A549 (cell line): Measurements from ENCODE around the gene LAMB3. TPM values are rescaled to one million over a fixed set of nuclear protein-coding genes. Genes with fewer than 3 reads are reported as not detected.

Experiments
- ATAC-seq, 2 experiments: fragments of 200-7000 bp in 1 of 2; fragments of >200 bp in 1 of 2; cut with Nextera tagmentation in 1 of 2; cut with Tn5 transposase in 1 of 2; 3 replicates each; pipeline versions ENCODE4 v1.8.0 to v1.9.1; 2018 to 2020; ENCODE audit warnings: mild to moderate bottlenecking in 1 of 2, moderate library complexity in 1 of 2
- CTCF ChIA-PET: fragments of 300-600 bp; sonication (Branson Sonifier 250); formaldehyde crosslinking; extraction: SDS; loops from one replicate; lab custom pipeline; 2021; ENCODE audit warnings: antibody characterized with exemption, inconsistent platforms; lab: Yijun Ruan, JAX
- POLR2A ChIA-PET: fragments of 350-600 bp; formaldehyde crosslinking; extraction: SDS; loops from one replicate; lab custom pipeline; 2021; ENCODE audit warnings: antibody characterized with exemption, inconsistent platforms; lab: Yijun Ruan, JAX
- DNase-seq, 2 experiments: peaks; one replicate each; pipeline versions ENCODE4 v3.0.0 to v3.0.0-alpha.2; 2011 to 2016; ENCODE audit warnings: low read depth in 1 of 2, low spot score in 1 of 2
- FAIRE-seq: peaks from 2 replicates; lab custom pipeline; 2011; peaks lifted over from hg19 to GRCh38; lab: Jason Lieb, UNC
- H3K27ac ChIP-seq, 2 experiments: fragments of >200 bp; sonication (Bioruptor Twin); formaldehyde crosslinking; 3 replicates each; pipeline ENCODE4 v1.5.1; 2016 to 2017
- H3K4me1 ChIP-seq: fragments of >200 bp; sonication (Bioruptor Twin); formaldehyde crosslinking; 3 replicates; pipeline ENCODE4 v1.6.1; 2016
- H3K4me2 ChIP-seq: fragments of >200 bp; sonication (Bioruptor Twin); formaldehyde crosslinking; 3 replicates; pipeline ENCODE4 v1.6.1; 2016
- H3K4me3 ChIP-seq: fragments of >200 bp; sonication (Bioruptor Twin); formaldehyde crosslinking; 3 replicates; pipeline ENCODE4 v1.5.1; 2016
- H3K9me3 ChIP-seq: fragments of >200 bp; sonication (Bioruptor Twin); formaldehyde crosslinking; 3 replicates; pipeline ENCODE4 v1.6.1; 2016
- CBX2 ChIP-seq: fragments of 200-600 bp; sonication (generic); IDR thresholded peaks from 2 replicates; pipeline ENCODE4 v1.6.1; 2016; ENCODE audit warnings: low read depth, mild to moderate bottlenecking, borderline replicate concordance
- EHMT2 ChIP-seq: fragments of 200-600 bp; sonication (generic); IDR thresholded peaks from 2 replicates; pipeline ENCODE4 v1.6.1; 2016; ENCODE audit warnings: antibody characterized with exemption, low read depth, mild to moderate bottlenecking, moderate library complexity
- FOSB ChIP-seq: fragments of 250-450 bp; sonication (Bioruptor Pico); IDR thresholded peaks from 2 replicates; pipeline ENCODE4 v1.5.0; 2020; ENCODE audit warnings: mild to moderate bottlenecking, moderate library complexity
- GATA3 ChIP-seq: IDR thresholded peaks from 2 replicates; pipeline ENCODE4 v1.6.1; 2012; ENCODE audit warnings: borderline replicate concordance
- HEYL ChIP-seq: fragments of 250-450 bp; sonication (Bioruptor Pico); IDR thresholded peaks from 2 replicates; pipeline ENCODE4 v1.8.0; 2021; ENCODE audit warnings: mild to moderate bottlenecking, moderate library complexity
- HOXA7 ChIP-seq: fragments of 250-450 bp; sonication (Bioruptor Pico); IDR thresholded peaks from 2 replicates; pipeline ENCODE4 v1.5.0; 2020; ENCODE audit warnings: mild to moderate bottlenecking, moderate library complexity
- JUN ChIP-seq, 2 experiments: fragments of >200 bp; sonication (Bioruptor Twin); formaldehyde crosslinking; IDR thresholded peaks; 2 replicates in 1 of 2; 3 replicates in 1 of 2; pipeline ENCODE4 v1.6.1; 2016 to 2017
- MAZ ChIP-seq: fragments of 150-350 bp; IDR thresholded peaks from 2 replicates; pipeline ENCODE4 v1.6.1; 2014; ENCODE audit warnings: antibody characterized with exemption, low read depth, low read length, borderline replicate concordance
- MYC ChIP-seq: IDR thresholded peaks from 2 replicates; pipeline ENCODE4 v1.6.1; 2012; ENCODE audit warnings: mild to moderate bottlenecking, inconsistent platforms, low read length, improper control_type of control experiment, borderline replicate concordance
- POLR2A ChIP-seq: IDR thresholded peaks from 2 replicates; pipeline ENCODE4 v1.6.1; 2012; ENCODE audit warnings: mild to moderate bottlenecking, low read length
- RAD21 ChIP-seq, 2 experiments: fragments of >200 bp in 1 of 2; sonication (Bioruptor Twin) in 1 of 2; formaldehyde crosslinking in 1 of 2; IDR thresholded peaks in 1 of 2; conservative IDR thresholded peaks in 1 of 2; 2 replicates in 1 of 2; 3 replicates in 1 of 2; pipeline ENCODE4 v1.6.1; 2012 to 2018; ENCODE audit warnings: inconsistent platforms in 1 of 2
- SREBF2 ChIP-seq: fragments of 450-650 bp; IDR thresholded peaks from 2 replicates; pipeline ENCODE4 v1.6.1; 2014; ENCODE audit warnings: mild to moderate bottlenecking, moderate library complexity
- TFCP2L1 ChIP-seq: fragments of 250-450 bp; sonication (Bioruptor Pico); IDR thresholded peaks from 2 replicates; pipeline ENCODE4 v1.5.0; 2021; ENCODE audit warnings: mild to moderate bottlenecking
- ZFP36 ChIP-seq: fragments of 450-650 bp; IDR thresholded peaks from 2 replicates; pipeline ENCODE4 v1.6.1; 2014; ENCODE audit warnings: borderline replicate concordance; ENCODE audit not compliant: partially characterized antibody
- WGBS: methylation state at CpG from one replicate; pipeline ENCODE4 v1.1.6; 2017; ENCODE audit errors: missing lambda C conversion rate; 5-methylcytosine and 5-hydroxymethylcytosine counted together
- polyA plus RNA-seq, 4 experiments: library from polyadenylated mRNA; depleted of rRNA in 3 of 4; stranded (reverse); fragments of >200 nt; fragmentation: RNase III in 1 of 4; extraction: RNeasy Plus Mini Kit Qiagen cat#74134 plus additional on column Dnase treatment in 1 of 4; gene quantifications; 2 replicates in 3 of 4; 3 replicates in 1 of 4; pipeline ENCODE4 v1.2.3, GENCODE V29; 2011 to 2017
- TF ChIP-seq, protein P1 (sequence below): IDR thresholded peaks from 2 replicates; pipeline ENCODE4 v1.6.1; 2012
- TF ChIP-seq, protein P2 (sequence below): fragments of >200 bp; sonication (Bioruptor Twin); formaldehyde crosslinking; IDR thresholded peaks from 3 replicates; pipeline ENCODE4 v1.6.1; 2016
- TF ChIP-seq, protein P3 (sequence below): fragments of 200-600 bp; sonication (generic); IDR thresholded peaks from 2 replicates; pipeline ENCODE4 v1.6.1; 2016; ENCODE audit warnings: antibody characterized with exemption, mild to moderate bottlenecking, moderate library complexity
- TF ChIP-seq, protein P4 (sequence below): IDR thresholded peaks from 2 replicates; pipeline ENCODE4 v1.6.1; 2012

The LAMB3 gene
- polyA plus RNA-seq, 2 of the 4 experiments (the other 2 are of a cell fraction), result 7.3 to 9.1 TPM

DNA sequence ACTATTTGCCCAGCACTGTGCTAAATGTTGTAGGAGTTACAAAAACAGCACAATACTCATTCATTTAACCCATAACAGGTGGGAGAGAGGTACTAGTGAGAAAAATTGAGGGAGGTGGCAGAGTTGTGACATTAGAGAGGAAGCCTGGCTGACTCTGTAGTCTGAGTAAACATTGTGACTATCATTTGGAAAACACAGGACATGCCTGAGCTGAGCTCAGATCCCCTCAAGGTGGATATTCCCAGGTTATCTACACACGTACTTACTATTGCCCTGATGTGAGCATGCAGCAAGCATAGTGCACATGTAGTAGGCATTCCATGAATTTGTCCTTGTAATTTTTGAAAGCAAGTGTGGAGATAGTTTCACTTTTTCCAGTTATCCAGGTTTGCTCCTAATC, 57.8 kb downstream of the LAMB3 start:
- Histone ChIP-seq H3K4me2 (no peak overlapping the region), H3K4me1 (no peaks in the 10 kb centered on the region), H3K9me3 (no peaks in the 10 kb centered on the region), H3K27ac (no peak overlapping the region), H3K4me3 (no peak overlapping the region)
- WGBS, result 23% methylated on average over 1 of the region's 1 CpG
- ChIA-PET CTCF (interaction anchor here (0.9 to 8.6 kb wide), 5 partner anchors 16 to 98 kb away, joined by 3 to 67 read pairs (median 6); no protein-coding TSS in a partner anchor), POLR2A (no interaction called here)
- ATAC-seq (no peak), DNase-seq (no peak), FAIRE-seq (no peak)
- TF ChIP-seq FOSB (CRISPR knock-in tag) (no peak), CBX2 (no peak), HOXA7 (CRISPR knock-in tag) (no peak), TFCP2L1 (CRISPR knock-in tag) (no peak)
- TF ChIP-seq, protein P1, sequence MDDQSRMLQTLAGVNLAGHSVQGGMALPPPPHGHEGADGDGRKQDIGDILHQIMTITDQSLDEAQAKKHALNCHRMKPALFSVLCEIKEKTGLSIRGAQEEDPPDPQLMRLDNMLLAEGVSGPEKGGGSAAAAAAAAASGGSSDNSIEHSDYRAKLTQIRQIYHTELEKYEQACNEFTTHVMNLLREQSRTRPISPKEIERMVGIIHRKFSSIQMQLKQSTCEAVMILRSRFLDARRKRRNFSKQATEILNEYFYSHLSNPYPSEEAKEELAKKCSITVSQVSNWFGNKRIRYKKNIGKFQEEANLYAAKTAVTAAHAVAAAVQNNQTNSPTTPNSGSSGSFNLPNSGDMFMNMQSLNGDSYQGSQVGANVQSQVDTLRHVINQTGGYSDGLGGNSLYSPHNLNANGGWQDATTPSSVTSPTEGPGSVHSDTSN, result no peak
- TF ChIP-seq, protein P2, sequence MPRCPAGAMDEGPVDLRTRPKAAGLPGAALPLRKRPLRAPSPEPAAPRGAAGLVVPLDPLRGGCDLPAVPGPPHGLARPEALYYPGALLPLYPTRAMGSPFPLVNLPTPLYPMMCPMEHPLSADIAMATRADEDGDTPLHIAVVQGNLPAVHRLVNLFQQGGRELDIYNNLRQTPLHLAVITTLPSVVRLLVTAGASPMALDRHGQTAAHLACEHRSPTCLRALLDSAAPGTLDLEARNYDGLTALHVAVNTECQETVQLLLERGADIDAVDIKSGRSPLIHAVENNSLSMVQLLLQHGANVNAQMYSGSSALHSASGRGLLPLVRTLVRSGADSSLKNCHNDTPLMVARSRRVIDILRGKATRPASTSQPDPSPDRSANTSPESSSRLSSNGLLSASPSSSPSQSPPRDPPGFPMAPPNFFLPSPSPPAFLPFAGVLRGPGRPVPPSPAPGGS, result no peak

DNA sequence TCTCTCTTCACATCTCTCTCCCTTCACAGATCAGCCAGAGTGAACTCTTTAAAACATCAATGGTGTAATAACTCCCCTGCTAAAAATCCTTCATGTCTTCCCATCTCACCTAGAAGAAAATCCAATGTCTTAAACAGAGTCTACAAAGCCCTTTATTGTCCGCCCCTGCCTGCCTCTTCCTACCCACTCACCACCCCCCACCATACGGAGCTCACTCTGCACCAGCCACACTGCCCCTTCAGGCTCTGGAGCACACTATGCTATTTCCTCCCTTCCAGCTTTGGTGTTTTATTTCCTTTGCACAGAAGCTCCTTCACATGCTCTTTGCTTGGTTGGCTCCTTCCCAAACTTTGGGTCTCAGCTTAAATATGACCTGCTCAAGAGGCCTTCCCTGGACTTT, 58.5 kb downstream of the LAMB3 start:
- no peaks in the 10 kb centered on the region for H3K9me3 ChIP-seq
- no peak overlapping the region for H3K4me3 ChIP-seq
- no peak for ATAC-seq
- H3K4me1 ChIP-seq, result no peaks in the 10 kb centered on the region
- ChIA-PET CTCF (interaction anchor here (0.9 to 8.6 kb wide), 5 partner anchors 9 to 99 kb away, joined by 3 to 67 read pairs (median 23); no protein-coding TSS in a partner anchor), POLR2A (no interaction called here)
- TF ChIP-seq MAZ, result no peak
- no peak for TF ChIP-seq TFCP2L1 (CRISPR knock-in tag)
- no peak for TF ChIP-seq ZFP36
- 57% methylated on average over 2 of the region's 2 CpGs for WGBS
- H3K4me2 ChIP-seq, result no peak overlapping the region
- no peak overlapping the region for H3K27ac ChIP-seq
- DNase-seq, result no peak
- FAIRE-seq, result no peak

DNA sequence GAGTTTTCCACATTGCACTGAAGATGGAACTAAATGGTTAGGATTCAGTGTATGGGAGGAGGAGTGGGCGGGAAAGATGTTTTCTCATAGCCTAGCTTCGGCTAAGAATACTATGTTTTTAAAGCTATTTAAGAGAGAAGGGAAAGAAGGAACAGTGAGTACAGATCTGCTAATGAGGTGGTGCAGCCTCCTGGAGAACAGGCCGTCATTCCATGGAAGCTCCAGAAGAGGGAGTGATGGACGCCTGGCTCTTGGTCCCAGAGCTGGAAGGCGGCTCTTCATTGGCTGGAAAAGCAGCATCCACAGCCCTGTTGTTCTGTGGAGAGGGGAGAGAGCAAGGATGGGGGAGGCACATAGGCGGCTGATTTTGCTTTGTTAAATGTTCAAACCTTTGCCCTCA, 61.8 kb downstream of the LAMB3 start:
- FAIRE-seq (no peak), DNase-seq (peak in 1 of 2 experiments; percentile 43), ATAC-seq (peak; percentile 60 to 87; a peak in 5 of 6 replicates)
- WGBS, result 44% methylated on average over 6 of the region's 6 CpGs
- no peak for TF ChIP-seq GATA3
- TF ChIP-seq RAD21 (conservative IDR thresholded peaks at IDR 0.05 in 1 of 2, IDR thresholded peaks at IDR 0.05 in 1 of 2), result 0 out of 5 replicates have a peak, but pooled peaks of 1 of the 2 experiments have one; percentile 10
- H3K27ac ChIP-seq, result no peak overlapping the region
- ChIA-PET CTCF (interaction anchor here (0.8 to 8.6 kb wide), 18 partner anchors 9 to 233 kb away, joined by 3 to 67 read pairs (median 4); no protein-coding TSS in a partner anchor), POLR2A (no interaction called here)
- H3K4me2 ChIP-seq, result no peak overlapping the region
- peaks cover 10% of the 10 kb centered on the region for H3K4me1 ChIP-seq
- H3K4me3 ChIP-seq, result no peak overlapping the region
- no peaks in the 10 kb centered on the region for H3K9me3 ChIP-seq

DNA sequence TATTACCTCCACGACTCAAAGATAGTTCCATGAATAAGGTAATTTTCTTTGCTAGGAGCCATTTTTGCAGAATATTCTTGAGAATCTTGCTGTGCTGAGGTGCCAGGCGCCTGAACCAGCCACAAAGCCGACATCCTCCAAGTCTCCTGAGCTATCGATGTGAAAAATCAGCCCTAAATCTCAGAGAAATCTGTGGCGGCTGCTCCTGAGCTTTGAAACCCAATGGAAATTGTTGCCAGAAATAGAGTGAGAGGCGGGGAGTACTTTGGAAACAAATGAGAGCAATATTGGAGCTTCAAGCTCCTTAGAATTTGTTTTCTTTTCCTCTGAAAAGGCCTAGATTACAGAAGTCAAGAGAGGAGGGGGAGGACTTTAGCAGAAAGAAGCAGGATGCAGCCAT, 62.4 kb downstream of the LAMB3 start:
- H3K4me2 ChIP-seq, result no peak overlapping the region
- ATAC-seq (no peak), FAIRE-seq (no peak), DNase-seq (no peak)
- ChIA-PET POLR2A (no interaction called here), CTCF (interaction anchor here (0.8 to 8.6 kb wide), 14 partner anchors 8 to 234 kb away, joined by 3 to 67 read pairs (median 4); no protein-coding TSS in a partner anchor)
- H3K27ac ChIP-seq, result no peak overlapping the region
- H3K4me1 ChIP-seq, result peaks cover 10% of the 10 kb centered on the region
- TF ChIP-seq POLR2A, result no peak
- TF ChIP-seq JUN (IDR thresholded peaks at IDR 0.05), result no peak
- no peak for TF ChIP-seq EHMT2
- TF ChIP-seq, protein P3, sequence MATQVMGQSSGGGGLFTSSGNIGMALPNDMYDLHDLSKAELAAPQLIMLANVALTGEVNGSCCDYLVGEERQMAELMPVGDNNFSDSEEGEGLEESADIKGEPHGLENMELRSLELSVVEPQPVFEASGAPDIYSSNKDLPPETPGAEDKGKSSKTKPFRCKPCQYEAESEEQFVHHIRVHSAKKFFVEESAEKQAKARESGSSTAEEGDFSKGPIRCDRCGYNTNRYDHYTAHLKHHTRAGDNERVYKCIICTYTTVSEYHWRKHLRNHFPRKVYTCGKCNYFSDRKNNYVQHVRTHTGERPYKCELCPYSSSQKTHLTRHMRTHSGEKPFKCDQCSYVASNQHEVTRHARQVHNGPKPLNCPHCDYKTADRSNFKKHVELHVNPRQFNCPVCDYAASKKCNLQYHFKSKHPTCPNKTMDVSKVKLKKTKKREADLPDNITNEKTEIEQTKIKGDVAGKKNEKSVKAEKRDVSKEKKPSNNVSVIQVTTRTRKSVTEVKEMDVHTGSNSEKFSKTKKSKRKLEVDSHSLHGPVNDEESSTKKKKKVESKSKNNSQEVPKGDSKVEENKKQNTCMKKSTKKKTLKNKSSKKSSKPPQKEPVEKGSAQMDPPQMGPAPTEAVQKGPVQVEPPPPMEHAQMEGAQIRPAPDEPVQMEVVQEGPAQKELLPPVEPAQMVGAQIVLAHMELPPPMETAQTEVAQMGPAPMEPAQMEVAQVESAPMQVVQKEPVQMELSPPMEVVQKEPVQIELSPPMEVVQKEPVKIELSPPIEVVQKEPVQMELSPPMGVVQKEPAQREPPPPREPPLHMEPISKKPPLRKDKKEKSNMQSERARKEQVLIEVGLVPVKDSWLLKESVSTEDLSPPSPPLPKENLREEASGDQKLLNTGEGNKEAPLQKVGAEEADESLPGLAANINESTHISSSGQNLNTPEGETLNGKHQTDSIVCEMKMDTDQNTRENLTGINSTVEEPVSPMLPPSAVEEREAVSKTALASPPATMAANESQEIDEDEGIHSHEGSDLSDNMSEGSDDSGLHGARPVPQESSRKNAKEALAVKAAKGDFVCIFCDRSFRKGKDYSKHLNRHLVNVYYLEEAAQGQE, result no peak
- no peak for TF ChIP-seq SREBF2
- no peak for TF ChIP-seq MYC
- TF ChIP-seq, protein P4, sequence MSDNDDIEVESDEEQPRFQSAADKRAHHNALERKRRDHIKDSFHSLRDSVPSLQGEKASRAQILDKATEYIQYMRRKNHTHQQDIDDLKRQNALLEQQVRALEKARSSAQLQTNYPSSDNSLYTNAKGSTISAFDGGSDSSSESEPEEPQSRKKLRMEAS, result no peak
- no peak for TF ChIP-seq TFCP2L1 (CRISPR knock-in tag)
- no peak for TF ChIP-seq HEYL
- WGBS, result 66% methylated on average over 6 of the region's 6 CpGs
- no peak overlapping the region for H3K4me3 ChIP-seq
- no peaks in the 10 kb centered on the region for H3K9me3 ChIP-seq
